CD4-positive, alpha-beta T cell treated with Interleukin-17A for 1 hour (primary cell): Measurements from ENCODE around the gene SKOR1.

ENCODE experiments used
- DNase-seq: peaks from one replicate; pipeline ENCODE4 v3.0.0-alpha.2; 2020

SKOR1 gene

DNA sequence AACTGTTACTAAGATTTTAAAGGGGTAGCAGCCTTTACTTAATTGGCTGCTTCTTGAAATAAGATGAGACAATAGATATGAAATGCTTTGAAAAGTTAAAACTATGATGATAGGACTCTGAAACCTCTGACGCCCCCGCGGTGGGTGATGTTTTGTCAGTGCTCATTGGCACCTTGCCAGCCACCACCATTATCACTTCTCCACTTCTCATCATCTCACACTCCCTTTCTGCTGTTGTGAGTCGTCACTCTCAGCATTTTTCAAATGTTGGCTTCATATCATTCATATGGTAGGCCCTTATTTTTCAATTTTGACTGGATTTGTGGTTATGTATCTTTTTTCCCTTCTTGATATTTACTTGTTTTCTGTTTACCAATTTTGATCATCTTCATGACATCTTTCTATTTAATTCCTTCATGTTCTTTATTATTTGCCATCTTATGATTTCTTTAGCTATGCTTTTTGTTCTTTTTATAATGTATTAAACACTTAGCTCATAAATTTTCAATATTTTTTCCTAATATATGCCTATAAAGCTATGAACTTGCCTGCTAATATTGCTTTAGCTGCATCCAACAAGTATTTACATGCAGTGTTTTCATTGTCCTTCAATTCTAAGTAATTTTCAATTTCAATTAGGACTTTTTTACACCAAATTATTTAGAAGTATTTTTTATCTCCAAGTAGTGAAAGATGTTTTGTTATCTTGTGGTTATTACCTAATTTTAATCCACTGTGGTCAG is 30.3 kb upstream of the SKOR1 start:
- DNase-seq: no peak

DNA sequence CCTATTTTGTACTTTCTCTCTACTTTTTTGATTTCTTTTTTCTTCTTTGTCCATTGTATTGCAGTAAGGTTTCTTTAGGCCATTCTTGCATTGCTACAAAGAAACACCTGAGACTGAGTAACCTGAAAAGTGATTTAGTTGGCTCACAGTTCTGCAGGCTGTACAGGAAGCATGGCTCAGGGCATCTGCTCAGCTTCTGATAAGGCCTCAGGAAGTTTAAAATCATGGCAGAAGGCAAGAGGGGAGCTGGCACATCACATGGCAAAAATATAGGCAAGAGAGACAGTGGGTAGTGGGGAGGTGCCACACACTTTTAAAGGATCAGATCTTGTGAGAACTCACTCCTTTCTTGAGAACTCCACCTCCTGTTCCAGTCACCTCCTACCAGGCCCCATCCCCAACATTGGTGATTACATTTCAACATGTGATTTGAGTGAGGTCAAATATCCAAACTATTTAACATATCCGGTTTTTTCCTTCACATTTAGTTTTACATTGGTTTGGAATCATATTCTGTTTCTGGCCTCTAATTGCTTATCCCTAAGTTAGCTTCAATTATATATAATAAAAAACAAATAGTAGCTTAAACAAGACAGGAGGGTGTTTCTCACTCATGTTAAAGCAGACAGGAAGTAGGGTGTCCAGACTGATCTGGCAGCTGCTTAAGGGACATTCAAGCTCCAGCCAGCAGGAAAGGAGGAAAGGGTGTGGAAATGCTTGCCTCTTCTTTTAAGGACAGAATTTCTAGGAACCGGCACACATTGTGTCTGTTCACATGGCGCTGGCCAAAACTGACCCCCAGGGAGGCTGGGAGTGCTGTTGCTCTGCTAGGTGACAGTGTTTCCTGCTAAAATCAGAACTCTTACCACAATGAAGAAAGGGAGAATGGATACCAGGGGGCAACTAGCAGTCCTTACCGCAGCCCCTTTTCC is 28.8 kb upstream of the SKOR1 start:
- DNase-seq: no peak

DNA sequence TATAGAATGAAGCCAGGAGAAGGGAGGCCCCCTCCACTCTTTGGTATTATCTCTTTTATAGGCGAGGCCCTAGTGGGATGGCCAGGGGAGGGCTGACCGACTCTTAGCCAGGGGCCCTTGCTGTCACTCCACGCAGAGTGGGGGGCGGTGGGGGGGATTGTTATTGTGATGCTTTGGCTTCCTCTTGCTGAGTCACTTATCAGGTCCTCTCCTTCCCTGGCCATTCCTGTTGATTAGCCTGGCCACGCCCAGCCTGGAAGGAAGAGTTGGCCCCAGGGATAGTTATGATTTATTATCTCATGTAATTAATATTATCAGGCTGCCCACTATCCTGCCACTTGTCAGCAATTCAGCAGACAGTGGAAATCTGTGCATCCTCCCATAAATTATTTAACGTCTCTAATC is 25.5 kb upstream of the SKOR1 start:
- DNase-seq: no peak

DNA sequence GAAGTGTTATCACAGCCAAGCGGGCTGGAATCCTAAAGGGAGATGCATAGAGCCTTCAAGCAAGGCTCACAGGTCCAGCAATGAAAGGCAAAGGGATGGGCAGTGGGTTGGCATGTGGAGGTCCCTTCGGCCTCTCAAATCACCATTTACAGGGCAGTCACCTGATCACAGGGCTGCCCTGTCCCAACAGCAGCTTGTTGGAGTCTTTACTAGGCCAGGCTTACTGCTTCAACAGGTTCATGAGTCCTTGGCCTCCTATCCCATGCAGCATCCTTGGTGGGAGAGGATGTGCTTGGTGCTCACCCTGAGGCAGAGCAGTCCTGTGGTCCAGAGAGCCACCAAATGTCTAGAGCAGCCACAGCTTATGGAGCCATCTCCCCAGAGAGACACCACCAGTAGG is 24.2 kb upstream of the SKOR1 start:
- DNase-seq: no peak

DNA sequence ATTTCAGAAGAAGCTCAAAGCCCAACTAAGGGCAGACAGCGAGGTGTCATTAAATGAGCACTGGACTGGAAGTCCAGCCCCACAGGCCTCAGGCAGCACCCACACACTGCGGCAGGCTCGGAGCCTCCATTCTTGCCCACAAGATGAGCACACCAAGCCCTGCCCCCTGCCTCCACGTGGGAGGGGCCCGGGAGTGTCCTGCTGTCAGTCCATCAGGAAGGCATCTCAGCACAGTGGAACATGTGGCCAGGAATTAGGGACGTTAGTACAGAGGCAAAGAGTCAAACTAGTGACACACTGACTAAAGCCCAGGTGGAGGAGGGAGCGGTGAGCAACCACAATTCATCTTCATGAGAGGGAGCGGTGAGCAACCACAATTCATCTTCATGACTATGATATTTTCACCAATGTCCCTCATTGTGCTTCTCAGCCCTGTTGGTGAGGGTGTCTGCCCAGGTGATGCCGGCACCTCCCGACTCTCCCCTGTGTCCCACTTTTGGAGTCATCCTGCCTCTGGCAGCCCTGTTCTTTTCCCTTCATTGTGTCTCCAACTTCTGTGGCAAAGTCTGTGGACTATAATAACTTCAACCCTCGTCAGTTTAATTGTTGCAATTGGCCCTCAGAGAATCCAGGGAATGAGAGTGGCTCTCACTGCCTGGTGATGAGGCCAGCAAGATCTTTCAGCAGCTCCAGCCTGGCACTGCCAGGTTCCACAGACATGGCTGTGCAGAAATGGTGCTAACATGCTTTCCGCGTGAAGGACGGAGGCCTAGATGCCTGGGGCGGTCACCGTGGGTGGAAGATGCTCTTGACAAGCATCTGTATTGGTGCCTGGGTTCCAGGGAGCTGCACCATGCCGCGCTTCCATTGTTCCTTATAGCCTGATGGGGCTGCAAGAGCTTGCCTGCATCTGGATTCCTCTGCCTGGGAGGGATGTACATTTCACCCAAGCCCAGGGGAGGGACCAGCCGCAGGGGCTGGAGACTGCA is 23.1 kb upstream of the SKOR1 start:
- DNase-seq: no peak

DNA sequence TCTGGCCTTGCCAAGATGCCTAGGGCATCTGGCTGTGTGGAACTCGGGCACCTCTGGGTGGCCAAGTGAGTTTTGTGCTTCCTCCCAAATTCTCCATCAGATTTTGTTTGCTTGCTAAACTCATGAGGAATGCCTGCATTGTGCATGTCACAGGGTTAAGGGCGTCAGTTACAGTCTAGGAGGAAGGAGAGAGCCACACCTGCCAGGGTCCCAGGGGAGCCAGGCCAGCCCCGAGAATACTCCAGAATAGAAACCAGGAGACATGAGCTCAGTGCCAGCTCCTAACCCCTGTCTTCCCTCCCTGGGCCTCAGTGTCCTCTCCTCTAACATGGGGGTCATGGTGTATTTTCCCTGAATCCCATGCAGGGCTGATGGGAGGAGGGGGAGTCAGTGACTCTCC is 22.0 kb upstream of the SKOR1 start:
- no peak for DNase-seq

DNA sequence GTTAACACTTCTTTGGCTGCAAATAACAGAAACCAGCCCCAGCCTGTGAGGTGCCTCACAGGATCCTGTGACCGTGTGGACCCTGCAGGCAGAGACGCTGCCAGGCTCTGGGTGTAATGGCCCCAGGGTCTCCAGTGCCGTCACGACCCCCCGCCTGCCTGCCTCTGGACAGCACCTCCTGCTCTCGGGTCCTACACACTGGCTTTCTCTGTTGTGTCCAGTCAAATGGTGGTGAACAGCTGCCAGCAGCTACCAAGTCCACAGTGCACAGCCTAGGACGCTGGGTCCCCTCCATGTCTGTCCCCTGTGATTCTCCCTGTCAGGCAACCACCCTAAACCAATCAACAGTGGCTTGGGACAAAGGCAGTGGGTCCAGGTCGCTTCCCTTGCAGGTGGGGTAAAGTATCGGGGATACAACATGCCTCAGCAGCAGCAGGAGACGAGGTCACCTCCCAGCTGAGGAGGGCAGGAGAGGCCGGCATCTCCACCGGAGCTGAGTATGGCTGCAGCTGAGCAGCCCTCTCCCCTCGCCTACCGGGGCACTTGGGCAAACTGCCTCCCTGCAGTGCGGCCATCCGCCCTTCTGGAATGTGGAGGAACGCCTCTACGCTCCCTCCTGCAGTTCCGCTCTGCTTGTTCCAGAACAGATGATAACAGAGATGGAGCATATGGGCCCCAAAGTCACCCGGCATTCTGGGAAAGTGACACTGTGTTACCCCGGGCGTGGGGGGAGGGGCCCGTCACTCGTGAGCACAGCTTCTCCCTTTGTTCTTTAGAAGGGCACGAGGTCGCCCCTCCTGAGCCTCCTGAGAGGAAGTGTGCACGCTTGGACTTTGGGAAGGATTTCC is 21.1 kb upstream of the SKOR1 start:
- no peak for DNase-seq

DNA sequence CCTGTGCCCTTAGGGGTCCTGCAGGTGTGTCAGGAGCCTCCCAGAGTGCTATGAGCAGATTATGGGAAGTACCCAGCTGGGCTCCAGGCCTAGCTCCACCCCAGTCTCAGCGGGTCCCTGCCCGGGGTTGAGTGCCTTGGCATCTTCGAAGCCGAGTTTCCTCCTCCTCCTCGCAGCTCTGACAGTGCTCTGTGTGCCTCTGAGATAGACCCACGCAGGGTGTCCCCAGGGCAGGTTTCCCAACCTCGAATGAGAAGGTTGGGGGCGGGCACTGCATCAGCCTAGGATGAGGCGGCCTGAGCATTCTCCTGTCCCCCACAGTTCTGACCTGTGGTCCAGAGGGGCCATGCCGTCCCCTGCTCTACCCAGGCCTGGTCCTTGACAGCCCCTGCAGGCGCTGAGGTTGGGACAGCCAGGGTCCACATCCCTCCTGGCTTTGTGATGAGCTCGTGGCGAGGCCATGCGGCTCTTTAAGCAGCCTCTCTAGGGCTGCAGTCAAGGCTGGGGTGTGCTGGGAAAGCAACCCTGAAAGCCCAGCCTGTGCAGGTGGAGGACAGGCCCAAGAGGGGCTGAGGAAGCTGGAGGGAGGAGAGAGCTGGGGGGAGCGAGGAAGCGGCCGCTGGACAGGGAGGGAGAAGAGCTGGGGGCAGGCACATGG is 20.2 kb upstream of the SKOR1 start:
- DNase-seq: no peak

DNA sequence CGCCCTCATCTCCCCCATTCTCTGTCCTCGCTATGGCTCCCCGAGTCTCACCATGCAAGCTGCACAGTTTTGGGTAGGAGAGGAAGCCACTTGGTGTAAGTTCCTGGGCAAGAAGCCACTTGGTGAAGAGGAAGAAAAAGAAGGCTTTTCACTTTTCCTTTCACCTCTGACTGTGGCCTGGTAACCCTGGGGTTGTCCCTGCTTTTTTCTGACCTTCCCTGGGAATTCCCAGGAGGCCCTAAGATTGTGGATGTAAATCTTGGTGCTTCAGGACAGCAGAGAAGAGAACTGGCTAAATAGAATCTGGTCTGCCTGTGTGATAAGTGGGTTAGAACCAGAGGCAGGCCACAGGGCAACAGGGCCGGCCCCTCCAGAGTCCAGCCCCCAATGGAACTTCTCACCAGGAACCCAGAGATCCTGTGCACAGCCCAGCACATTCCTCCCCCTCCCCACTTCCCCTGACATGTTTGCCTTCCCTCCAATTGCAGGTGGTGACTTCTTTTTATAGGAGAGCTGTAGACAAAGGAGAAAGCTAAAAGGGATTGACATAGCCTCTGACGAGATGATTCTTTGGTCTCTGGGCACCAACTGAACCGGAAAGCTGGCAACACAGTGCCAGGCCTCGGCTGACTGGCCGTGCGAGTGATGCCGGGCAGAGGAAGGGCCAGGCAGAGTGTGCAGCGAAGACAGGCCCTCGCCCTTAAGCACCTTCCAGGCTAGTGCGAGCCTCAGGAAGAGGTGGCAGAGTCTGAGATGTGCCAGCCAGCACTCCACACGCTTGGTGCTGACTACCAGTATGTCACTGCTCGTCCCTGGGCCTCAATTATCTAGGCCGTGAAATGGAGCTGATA is 19.4 kb upstream of the SKOR1 start:
- no peak for DNase-seq

DNA sequence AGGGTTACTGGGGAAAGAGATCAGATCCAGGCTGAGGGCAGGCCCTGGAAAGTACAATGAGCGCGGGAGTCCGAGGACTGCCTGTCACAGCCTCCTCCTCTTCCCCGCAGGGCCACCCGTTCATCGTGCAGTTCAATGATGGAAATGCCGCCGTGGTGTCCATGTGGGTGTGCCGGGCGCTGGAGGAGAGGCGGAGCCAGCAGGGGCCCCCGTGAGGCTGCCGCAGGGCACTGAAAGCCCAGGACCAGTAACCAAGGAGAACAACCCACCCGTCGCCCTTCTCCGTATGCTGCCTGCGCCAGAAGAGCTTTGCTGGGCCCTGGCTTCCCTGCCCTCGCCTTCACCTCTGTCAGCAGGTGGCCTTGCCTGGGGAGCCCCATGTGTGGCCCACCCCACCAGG is 18.8 kb upstream of the SKOR1 start:
- no peak for DNase-seq

DNA sequence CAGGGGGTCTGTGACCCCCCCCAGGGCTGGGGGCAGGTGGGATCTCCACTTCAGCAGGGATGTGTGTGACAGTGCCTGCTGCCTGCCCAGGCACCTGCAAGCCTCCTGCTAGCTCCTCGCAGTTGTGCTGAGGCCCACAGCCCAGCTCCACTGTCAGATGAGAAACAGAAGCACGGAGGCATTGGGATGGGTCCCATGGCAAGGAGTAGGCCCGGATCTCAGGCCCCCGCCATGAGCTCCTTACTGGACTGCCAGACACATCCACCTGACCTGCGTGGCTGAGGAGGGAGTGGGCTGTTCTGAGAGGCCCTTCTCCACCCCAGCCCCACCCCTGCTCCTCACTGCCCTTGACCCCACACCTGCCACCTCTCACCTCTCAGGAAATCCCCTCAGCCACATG is 18.2 kb upstream of the SKOR1 start:
- DNase-seq: no peak

DNA sequence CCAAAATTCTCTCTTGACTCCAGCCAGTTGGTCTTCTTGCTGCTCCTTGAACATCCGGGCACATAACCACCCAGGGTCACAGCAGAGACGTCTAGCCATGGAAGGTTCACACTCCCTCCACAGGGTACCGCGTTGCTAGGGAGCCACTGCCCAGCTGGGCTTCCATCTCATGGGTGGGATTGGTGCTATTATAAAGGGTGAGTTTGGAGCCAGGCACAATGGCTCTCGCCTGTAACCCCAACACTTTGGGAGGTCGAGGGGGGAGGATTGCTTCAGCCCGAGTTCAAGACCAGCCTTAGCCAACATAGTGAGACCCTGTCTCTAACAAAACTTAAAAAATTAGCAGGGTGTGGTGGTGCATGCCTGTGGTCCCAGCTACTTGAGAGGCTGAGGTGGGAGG is 17.5 kb upstream of the SKOR1 start:
- DNase-seq: no peak

DNA sequence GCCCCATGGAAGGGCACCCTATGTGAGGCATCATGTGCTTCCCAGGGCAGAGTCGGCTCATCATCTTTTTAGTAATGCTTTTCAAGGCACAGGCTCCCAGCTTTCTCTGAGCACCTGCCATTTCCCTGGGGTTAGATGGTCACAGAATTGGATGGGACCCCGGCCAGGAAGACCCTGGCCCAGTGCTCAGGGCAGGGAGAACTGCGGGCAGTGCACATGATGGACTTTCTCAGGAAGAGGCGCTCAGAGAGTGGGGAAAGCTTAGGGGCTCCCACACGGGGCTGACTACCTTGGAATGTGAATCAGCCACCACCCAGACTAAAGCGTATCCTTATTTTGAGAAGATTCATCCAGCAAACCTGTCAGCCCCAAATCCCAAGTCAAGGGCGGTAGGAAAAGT is 16.5 kb upstream of the SKOR1 start:
- DNase-seq: no peak

DNA sequence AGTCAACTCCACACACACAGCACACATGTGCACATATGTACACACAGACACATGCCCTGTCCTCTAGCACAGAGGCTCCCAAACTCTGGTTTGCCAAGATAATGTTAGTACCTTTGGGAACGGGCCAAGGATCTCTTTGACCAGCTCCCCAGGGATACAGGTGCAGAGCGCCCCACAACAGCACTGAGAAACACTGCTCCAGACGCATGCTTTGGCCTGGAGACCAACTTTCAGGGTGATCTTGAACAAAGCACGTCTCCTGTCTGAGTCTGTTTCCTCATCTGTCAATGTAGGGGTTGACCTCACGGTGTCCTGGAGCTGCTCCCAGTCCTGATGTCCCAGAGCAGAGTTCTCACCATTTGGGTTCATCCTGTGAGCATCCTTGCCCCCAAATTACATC is 15.9 kb upstream of the SKOR1 start:
- DNase-seq: no peak

DNA sequence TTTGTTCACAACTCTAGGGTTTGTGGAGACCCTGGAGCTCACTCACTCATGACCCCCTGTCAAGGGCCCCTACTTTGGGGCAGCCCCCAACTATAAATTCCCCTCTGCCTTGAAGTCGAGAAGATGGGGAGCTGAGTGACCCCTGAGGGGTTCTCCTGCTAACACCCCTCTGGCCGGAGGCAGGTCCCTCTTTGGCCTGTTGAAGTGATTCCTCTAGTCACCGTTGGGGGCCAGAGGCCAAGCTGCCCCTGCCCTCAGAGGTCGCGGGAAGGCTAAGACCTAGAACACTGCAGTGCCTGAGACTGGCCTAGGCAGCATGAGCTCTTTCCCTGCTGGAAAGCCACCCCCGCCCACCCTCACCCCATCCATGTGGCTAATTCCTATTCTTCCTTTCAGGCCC is 15.4 kb upstream of the SKOR1 start:
- no peak for DNase-seq

DNA sequence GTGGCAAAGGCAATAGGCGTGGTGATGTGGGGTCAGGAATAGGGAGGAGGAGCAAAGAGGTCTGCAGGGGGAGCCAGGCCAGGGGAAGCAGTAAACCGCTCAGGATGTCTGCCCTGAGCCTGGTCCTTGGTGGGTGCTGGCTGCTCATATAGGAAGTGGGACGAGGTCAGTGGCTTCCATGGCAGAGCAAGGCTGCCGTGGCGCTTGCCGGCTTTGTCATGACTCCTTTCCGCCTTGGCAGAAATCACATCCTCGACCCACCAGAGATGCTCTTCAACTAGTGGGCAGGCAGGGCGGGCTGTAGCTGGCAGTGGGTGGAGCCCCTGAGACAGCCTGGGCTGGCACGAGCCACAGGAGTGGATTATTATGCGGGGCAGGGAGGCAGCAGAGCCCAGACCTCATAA is 13.1 kb upstream of the SKOR1 start:
- DNase-seq: no peak

DNA sequence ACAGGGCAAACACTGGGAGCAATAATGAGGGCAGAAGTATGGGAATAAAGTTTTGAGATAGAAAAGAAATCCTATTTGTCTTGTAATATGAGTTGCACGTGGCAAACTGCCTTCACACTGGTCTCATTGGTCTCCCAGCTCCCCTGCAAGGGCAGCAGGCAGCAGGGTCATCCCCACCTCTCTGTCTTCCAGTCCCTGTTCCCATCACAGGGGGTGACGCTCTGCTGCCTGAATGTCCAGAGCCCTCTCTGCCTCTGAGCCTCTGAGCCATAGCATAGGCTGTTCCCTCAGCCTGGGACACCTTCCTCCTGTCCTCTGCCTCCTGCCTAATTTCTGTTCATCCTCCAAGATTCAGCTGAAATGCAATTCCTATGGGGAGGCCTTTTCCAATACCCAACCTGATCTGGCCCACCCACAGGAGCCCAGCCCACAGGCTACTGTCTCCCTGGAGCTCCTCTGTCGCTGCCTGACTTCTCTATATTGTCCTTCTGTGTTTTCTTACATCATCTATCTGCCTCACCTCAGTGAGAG is 12.1 kb upstream of the SKOR1 start:
- DNase-seq: no peak

DNA sequence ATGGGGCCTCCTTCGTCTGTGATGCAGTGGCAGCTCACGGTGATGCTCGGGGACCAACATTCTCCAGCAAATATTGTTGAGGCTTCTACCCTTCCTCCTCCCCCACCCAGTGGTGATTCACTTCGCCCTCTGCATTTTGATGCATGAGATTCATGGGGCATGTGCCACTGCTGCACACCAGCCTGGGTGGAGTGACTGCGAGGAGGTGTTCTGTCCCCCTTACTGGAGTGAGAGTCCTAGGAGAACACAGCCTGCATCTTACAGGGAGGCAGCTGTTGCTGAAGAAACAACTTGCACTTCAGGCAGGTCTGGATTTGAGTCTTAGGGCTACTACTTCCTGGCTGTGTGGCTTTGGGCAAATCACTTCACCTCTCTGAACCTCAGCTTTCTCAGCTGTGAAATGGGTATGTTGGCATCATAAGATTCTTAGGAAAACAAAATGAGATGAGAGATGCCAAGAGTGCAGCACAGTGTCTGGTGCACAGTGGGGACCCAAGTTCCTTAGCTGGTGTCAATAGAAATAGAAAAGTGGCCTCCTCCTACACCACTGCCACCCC is 10.2 kb upstream of the SKOR1 start:
- no peak for DNase-seq

DNA sequence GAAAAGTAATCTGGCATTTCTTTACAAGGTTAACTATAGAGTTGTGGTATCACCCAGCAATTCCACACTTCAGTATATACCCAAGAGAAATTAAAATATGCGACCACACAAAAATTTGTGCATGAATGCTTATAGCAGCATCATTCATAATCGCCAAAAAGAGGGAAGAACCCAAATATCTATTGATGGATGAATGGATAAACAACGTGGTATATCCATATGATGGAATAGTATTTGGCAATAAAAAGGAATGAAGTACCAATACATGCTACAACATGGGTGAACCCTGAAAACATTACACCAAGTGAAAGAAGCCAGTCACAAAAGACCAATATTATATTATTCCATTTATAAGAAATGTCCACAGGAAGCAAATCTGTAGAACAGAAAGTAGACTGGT is 8.6 kb upstream of the SKOR1 start:
- DNase-seq: no peak

DNA sequence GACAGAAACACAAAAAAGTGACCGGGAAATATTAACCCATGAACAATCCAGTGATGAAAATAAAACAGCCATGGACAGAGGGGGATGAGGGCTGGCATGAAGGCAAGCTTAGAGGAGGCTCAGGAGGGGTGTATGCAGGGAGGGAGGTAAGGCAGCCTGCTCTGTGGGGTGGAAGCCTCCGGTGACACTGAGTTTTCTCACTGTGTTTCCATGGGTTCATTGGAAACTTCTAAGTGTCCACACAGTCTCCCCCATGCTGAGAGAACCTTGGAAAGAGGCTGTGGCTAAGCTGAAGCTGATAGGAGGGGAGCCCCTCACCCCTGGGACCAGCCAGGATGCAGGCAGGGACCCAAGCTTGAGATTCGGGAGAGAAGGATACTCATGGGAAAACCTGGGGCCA is 6.8 kb upstream of the SKOR1 start:
- DNase-seq: no peak
